HFFc6 (cell line): Measurements from ENCODE around the gene C1QB. TPM values are rescaled to one million over a fixed set of nuclear protein-coding genes. Genes with fewer than 3 reads are reported as not detected.

Experiments
- DNase-seq: peaks from one replicate; pipeline ENCODE4 v3.0.0-alpha.2; 2018
- H3K27ac Mint-ChIP-seq: 2 replicates; pipeline ENCODE4 v1.8.0; 2020; ENCODE audit warnings: mild to moderate bottlenecking, mixed read lengths
- H3K27me3 Mint-ChIP-seq: 2 replicates; pipeline ENCODE4 v1.8.0; 2021; ENCODE audit warnings: mild to moderate bottlenecking, moderate library complexity, mixed read lengths; ENCODE audit not compliant: insufficient read depth
- H3K36me3 Mint-ChIP-seq: 2 replicates; pipeline ENCODE4 v1.8.0; 2021; ENCODE audit warnings: low read depth, mixed read lengths
- H3K4me1 Mint-ChIP-seq: 2 replicates; pipeline ENCODE4 v1.8.0; 2020; ENCODE audit warnings: low read depth, mixed read lengths
- H3K4me3 Mint-ChIP-seq: 2 replicates; pipeline ENCODE4 v1.8.0; 2020; ENCODE audit warnings: mild to moderate bottlenecking, moderate library complexity, mixed read lengths
- H3K9me3 Mint-ChIP-seq: 2 replicates; pipeline ENCODE4 v1.8.0; 2020; ENCODE audit warnings: mild to moderate bottlenecking, mixed read lengths
- CTCF ChIP-seq: fragments of 200-600 bp; sonication (generic); IDR thresholded peaks from 2 replicates; pipeline ENCODE4 v1.5.0; 2021; ENCODE audit warnings: antibody characterized with exemption, mild to moderate bottlenecking
- total RNA-seq, 6 experiments: library from RNA; stranded (reverse); fragmentation: NEBNext Ultra II Directional; extraction: Animal tissue kit (Norgen Biotek cat#: 25700); gene quantifications; 2 replicates in 1 of 6; 3 replicates in 5 of 6; pipeline ENCODE4 v1.2.3, GENCODE V29; 2021

C1QB gene
- total RNA-seq, 6 experiments from 2014 or later: not detected

- H3K9me3 Mint-ChIP-seq: no peaks in the 10 kb centered on the region
- no peak for TF ChIP-seq CTCF
- DNase-seq: no peak
- no peak overlapping the region for H3K4me3 Mint-ChIP-seq
- no peaks in the 10 kb centered on the region for H3K4me1 Mint-ChIP-seq
- H3K27ac Mint-ChIP-seq: no peak overlapping the region
- H3K27me3 Mint-ChIP-seq: peaks cover 48% of the 10 kb centered on the region
- H3K36me3 Mint-ChIP-seq: no peaks in the 10 kb centered on the region
Measured at GRCh38 chr1:22626237-22627157, 26.5 kb upstream of the C1QB start.

- Mint-ChIP-seq H3K9me3 (no peaks in the 10 kb centered on the region), H3K4me1 (no peaks in the 10 kb centered on the region), H3K4me3 (no peak overlapping the region), H3K36me3 (no peaks in the 10 kb centered on the region), H3K27ac (no peak overlapping the region), H3K27me3 (peaks cover 48% of the 10 kb centered on the region)
- no peak for TF ChIP-seq CTCF
- no peak for DNase-seq
Measured at GRCh38 chr1:22627331-22627730, 25.7 kb upstream of the C1QB start.

DNA sequence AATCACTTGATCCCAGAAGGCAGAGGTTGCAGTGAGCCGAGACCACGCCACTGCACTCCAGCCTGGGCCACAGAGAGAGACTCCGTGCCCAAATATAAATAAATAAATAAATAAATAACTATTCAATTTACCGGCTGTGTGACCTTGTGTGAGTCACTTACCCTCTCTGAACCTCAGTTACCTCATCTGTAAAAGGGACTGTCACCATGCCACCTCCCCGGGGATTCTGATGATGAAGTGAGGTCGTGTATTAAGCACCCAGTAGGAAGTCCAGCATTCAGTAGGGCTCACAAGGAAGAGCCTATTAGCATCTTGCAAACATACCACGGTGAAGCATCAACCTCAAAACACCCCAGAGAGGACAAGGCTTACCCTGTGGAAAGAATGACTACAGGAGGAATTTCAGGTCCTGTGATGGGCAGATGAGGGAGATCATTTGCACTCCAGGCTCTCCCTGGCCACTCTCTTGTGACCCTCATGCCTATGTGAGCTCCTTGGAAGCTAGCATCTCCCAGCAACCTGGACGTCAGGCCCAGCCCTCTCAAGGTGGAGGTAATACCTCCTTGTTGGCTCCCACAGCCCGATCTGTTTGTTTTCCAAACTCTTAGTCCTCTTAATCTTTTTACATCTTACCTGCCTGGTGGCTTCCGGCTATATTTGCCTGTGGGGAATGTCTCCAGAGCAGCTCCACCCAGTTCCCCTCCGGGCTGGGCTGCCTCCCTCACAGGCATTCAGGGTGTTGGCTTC lies 24.2 kb upstream of the C1QB start:
- H3K27me3 Mint-ChIP-seq: peaks cover 51% of the 10 kb centered on the region

GRCh38 chr1:22629886-22630285 lies 23.1 kb upstream of the C1QB start:
- Mint-ChIP-seq H3K36me3 (no peaks in the 10 kb centered on the region), H3K27me3 (peaks cover 50% of the 10 kb centered on the region), H3K4me3 (no peak overlapping the region), H3K9me3 (no peaks in the 10 kb centered on the region), H3K4me1 (no peaks in the 10 kb centered on the region), H3K27ac (no peak overlapping the region)
- DNase-seq: no peak
- TF ChIP-seq CTCF: no peak

More for the DNA sequence above, 24.2 kb upstream of the C1QB start:
- Mint-ChIP-seq H3K4me3 (no peak overlapping the region), H3K9me3 (no peaks in the 10 kb centered on the region), H3K27ac (no peak overlapping the region), H3K36me3 (no peaks in the 10 kb centered on the region), H3K4me1 (no peaks in the 10 kb centered on the region)
- no peak for TF ChIP-seq CTCF
- DNase-seq: no peak

- H3K27me3 Mint-ChIP-seq: peaks cover 41% of the 10 kb centered on the region
Measured at GRCh38 chr1:22633697-22634463, 19.2 kb upstream of the C1QB start.

More at GRCh38 chr1:22633697-22634463, 19.2 kb upstream of the C1QB start:
- H3K4me1 Mint-ChIP-seq: no peaks in the 10 kb centered on the region
- no peak overlapping the region for H3K4me3 Mint-ChIP-seq
- no peaks in the 10 kb centered on the region for H3K9me3 Mint-ChIP-seq
- TF ChIP-seq CTCF: no peak
- H3K27ac Mint-ChIP-seq: no peak overlapping the region
- no peaks in the 10 kb centered on the region for H3K36me3 Mint-ChIP-seq
- DNase-seq: no peak
